Measurements from ENCODE around the gene CDC25B.
A peak's percentile ranks its signal among the peaks of the same experiment; 100 is the strongest.

Gene CDC25B

GRCh38 chr20:3795511-3796468 is at the start of gene CDC25B:
CDC25B (plus strand) TSS chr20:3796310; CDS start chr20:3796532, 222 bp downstream.
- DNase-seq, result peak; percentile 90

GRCh38 chr20:3747471-3747870 is 48.6 kb upstream of the CDC25B start:
- DNase-seq, result no peak

GRCh38 chr20:3748073-3748472 is 48.0 kb upstream of the CDC25B start:
- DNase-seq, result no peak

- DNase-seq, result no peak
These were observed 46.9 kb upstream of the CDC25B start for GRCh38 chr20:3749087-3749688.

- DNase-seq, result peak; percentile 78
These were observed 46.2 kb upstream of the CDC25B start for GRCh38 chr20:3749689-3750531.

- no peak for DNase-seq
These were observed 44.8 kb upstream of the CDC25B start for GRCh38 chr20:3751305-3751674.

GRCh38 chr20:3751675-3752385 is 44.3 kb upstream of the CDC25B start:
- no peak for DNase-seq

GRCh38 chr20:3752386-3752759 is 43.7 kb upstream of the CDC25B start:
- DNase-seq, result no peak

GRCh38 chr20:3753098-3753497 is 43.0 kb upstream of the CDC25B start:
- DNase-seq, result peak; percentile 66

- no peak for DNase-seq
These were observed 42.4 kb upstream of the CDC25B start for GRCh38 chr20:3753501-3754275.

- DNase-seq, result no peak
These were observed 41.9 kb upstream of the CDC25B start for GRCh38 chr20:3754276-3754630.

- no peak for DNase-seq
These were observed 40.8 kb upstream of the CDC25B start for GRCh38 chr20:3755269-3755668.

GRCh38 chr20:3755814-3756480 is 40.2 kb upstream of the CDC25B start:
- DNase-seq, result no peak

- no peak for DNase-seq
These were observed 38.8 kb upstream of the CDC25B start for GRCh38 chr20:3757268-3757667.

- no peak for DNase-seq
These were observed 37.5 kb upstream of the CDC25B start for GRCh38 chr20:3758566-3758965.

- no peak for DNase-seq
These were observed 36.7 kb upstream of the CDC25B start for GRCh38 chr20:3759316-3759823.

- no peak for DNase-seq
These were observed 36.2 kb upstream of the CDC25B start for GRCh38 chr20:3759884-3760283.

- no peak for DNase-seq
These were observed 35.3 kb upstream of the CDC25B start for GRCh38 chr20:3760655-3761348.

- no peak for DNase-seq
These were observed 32.2 kb upstream of the CDC25B start for GRCh38 chr20:3763671-3764601.

Measured in NCI-H1694 treated with DMSO at 0.1 percent for 48 hours (cell line).